ENCODE data around the gene NAP1L5.

The NAP1L5 gene

DNA sequence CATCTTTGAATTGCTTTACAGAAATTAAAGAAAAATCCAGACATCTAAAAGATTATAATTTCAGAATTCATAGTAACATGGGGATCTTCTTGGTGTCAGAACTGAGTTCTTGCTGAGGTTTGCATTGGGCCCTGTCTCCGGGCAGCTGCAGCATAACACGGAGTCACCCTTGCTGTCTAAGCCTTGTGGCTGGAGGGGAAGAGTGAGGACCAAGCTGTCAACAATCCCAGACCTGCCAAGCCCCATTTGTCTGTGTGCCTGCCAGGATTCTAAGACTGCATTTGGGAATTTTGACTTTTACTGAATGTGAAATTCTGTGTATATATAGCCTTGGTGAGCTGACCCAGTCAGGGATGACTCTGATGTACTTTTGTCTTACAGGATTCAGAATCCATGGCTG is 25.2 kb upstream of the NAP1L5 start:
- in situ Hi-C loops (cut with MboI; ENCODE audit: low sequenced_read_pairs): no loop called here

DNA sequence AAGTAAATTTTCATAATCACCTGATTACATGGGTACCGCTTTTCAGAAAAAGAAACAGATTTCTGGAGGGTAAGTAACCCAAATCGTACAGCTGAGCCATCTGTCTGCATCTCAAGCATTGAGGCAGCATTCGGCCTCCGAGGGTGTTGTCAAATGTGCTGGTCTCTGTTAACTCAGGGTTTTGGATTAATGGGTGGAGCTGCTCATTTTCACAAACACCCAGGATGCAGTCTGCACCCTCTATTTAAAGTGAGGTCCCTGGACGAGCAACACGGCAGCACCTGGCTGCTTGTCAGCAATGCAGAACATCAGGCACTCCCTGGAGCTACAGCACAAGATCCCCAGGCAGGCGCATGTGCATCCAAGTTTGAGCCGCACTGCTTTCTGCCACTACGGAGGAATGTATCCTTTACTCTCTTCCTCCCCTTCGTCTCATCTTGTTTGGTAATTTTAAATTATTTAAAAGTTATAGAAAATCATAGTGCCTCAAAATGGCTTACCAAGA is 24.7 kb upstream of the NAP1L5 start:
- in situ Hi-C loops (cut with MboI; ENCODE audit: low sequenced_read_pairs): no loop called here

DNA sequence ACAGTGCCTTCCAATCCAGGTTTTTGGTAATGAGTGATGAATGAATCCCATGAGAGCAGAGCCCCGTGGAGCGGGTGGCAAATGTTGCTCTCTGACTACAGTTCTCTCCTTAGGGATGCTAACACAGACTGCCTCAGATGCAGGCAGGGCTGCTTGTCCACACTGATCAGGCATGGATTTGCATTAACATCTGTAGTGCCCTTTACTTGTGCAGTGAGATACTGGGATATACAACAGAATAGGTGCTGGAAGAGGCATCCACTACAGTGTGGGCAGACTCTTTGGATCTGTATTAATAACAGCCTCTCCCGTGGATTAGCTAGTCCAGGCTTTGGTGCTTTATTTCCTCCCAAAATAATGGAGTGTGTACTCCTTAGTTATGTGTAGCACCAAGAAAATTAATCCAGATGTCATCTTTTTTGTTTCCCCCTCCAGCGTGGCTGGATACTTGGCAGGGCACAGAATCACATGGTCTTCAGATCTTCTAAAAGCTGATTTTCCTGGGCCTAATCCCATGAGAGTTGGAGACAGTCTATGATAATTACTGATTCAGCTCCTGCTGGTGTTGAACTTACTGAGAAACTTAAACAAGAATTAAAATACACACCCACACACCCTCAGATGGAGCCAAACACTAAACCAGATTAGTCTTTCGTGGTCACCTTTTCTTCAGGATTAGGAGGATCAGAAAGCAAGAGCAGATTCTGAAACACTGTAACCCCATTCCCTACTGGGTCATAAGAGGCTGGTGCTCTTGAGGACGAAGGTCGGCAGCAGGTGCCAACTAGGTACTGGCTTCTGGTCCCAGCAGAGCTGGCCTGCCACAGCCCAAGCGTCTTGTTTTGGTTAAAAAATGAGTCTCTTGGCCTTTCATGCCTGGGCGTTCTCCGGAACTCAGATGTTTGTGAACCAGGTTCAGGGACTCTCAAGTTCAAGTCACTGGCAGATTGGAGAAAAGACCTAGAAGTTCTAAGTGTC is 23.1 kb upstream of the NAP1L5 start:
- in situ Hi-C loops (cut with MboI; ENCODE audit: low sequenced_read_pairs): no loop called here

DNA sequence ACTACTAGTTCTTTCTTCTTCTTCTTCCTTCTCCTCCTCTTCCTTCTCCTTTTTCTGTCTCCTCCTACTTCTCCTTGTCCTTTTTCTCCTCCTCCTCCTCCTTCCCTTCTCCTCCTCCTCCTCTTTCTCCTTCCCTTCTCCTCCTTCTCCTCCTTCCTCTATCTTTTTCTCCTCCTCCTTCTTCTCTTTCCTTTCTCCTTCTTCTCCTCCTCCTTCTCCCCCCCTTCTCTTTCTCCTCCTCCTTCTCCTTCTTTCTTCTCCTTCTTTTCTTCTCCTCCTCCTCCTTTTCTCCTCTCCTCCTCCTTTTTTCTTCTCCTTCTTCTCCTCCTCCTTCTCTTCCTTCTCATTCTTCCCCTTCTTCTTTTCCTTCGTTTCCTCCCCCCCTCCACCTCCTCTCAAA is 21.8 kb upstream of the NAP1L5 start:
- in situ Hi-C loops (cut with MboI; ENCODE audit: low sequenced_read_pairs): no loop called here

DNA sequence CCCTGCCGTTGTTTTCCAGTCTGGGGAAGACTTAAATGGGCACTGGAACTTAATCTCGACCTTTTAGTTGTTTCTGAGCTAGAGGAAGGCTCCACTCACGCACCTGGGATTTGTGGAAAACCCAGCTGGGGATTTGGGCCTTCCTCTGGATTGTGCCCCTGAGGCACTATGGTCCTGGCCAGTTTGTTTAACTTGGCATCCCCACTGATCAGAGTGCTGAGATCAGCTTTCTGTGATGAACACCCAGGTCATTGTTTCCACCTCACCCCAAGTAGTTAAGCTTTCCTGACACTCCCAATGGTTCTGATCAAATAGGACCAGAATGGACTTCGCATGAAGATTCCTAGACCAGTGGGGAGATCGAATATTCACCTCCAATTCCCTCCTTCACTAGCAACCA is 20.5 kb upstream of the NAP1L5 start:
- in situ Hi-C loops (cut with MboI; ENCODE audit: low sequenced_read_pairs): no loop called here

DNA sequence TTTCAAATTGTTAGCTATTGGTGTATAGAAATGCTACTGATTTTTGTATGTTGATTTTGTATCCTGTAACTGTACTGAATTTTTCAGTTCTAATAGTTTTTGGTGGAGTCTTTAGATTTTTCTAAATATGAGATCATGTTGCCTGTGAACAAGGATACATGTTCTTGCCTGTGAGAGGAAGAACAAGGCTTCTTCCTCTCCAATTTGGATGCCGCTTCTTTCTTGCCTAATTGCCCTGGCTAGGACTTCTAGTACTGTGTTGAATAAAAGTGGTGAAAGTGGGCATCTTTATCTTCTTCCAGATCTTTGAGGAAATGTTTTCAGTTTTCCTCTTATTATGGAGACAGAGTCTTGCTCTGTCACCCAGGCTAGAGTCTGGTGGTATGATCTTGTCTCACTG is 16.2 kb upstream of the NAP1L5 start:
- in situ Hi-C loops (cut with MboI; ENCODE audit: low sequenced_read_pairs): no loop called here

DNA sequence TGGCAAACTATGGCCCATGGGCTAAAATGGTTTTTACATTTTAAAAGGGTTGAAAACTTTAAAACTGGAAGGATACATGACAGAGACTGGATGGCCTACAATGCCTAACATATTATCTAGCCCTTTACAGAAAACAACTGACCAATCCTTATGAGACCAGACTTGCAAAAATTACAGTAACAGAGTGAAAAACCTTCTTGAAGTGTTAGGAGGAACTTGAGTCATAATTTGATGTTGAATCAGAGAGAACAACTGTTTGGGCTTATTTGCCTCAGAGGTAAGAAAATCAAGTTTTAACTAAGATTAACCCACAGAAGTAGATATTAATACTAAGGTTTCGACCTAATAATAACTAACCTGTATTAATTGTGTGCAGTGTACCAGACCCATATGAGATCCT is 12.4 kb upstream of the NAP1L5 start:
- in situ Hi-C loops (cut with MboI; ENCODE audit: low sequenced_read_pairs): no loop called here

DNA sequence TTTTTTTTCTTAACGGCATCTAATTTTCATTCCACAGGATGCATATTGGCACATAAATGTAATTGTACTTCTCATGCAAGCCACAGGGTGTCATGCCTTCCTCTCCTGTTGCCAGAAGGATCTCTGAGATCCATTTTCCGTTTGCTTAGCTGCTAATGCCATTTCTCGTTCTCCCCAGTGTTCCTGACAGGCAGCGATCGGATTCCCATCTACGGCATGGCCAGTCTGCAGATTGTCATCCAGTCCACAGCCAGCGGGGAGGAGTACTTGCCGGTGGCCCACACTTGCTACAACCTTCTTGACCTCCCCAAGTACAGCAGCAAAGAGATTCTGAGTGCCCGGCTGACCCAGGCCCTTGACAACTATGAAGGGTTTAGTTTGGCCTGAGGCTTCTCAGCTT is 8.9 kb upstream of the NAP1L5 start:
- in situ Hi-C loops (cut with MboI; ENCODE audit: low sequenced_read_pairs): no loop called here

DNA sequence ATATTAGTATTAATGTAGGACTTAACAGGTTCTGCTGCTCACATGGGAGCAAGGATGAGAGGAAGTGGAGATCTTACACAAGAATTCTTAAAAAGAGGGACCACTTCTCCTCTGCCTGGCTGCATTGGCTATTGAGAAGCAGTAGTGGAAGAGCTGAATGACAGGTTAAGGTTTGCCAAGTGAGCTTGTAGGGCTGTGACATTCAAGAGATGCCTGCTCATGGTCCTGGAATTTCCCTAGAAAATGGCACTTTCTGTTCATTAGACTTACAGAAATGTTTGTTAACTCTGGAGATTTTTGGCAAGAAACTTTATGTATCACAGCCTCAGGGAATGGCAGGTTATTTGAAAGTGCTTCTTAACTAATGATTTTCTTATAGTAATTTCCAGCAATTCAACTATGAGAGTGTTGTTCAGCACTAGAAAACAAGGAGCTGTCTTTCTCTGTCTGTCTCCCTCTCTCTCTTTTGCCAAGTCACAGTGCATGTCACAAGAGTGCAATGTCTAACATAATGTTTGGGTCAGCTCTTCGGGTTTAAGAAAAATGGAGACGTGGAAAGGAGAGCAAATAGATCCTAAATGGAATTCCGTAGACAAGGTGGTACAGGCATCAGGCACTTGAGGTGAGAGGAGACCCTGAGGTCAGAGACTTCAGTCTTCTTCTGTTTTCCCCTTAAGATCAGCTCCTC is 8.3 kb upstream of the NAP1L5 start:
- in situ Hi-C loops (cut with MboI; ENCODE audit: low sequenced_read_pairs): no loop called here

DNA sequence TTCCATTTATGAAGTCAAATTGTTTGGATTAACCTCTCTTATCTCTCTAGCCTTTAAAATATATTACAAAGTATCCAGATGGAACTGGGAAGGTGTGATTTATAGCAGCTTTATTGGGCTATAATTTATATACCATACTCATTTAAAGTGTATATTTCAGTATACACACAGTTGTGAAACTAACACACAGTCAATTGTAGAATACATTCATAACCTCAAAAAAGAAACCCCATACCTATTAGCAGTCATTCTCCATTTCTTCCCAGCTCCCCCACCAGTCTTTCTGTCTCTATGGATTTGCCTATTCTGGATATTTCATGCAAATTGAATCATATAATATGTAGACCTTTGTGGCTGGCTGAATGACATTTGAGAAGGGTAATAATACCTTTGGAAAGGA is 7.6 kb upstream of the NAP1L5 start:
- in situ Hi-C loops (cut with MboI; ENCODE audit: low sequenced_read_pairs): no loop called here

DNA sequence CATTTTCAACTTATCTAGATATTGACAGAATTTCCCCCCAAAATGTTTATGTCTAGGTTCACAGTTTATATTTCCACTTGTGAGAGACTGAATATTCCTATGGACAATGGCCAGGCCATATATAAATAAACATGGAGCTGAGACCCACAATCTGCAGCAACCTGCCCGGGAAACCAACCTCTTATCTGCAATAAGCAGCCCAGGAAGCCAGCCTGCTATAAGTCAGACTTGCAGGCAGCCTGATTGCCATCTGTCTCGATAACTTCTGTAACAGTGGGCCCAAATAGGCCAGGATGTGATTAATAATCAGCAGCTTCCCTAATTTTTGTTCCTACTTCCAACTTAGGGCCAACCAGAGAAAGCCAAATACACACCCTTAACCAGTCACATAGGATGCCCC is 5.2 kb upstream of the NAP1L5 start:
- in situ Hi-C loops (cut with MboI; ENCODE audit: low sequenced_read_pairs): no loop called here

DNA sequence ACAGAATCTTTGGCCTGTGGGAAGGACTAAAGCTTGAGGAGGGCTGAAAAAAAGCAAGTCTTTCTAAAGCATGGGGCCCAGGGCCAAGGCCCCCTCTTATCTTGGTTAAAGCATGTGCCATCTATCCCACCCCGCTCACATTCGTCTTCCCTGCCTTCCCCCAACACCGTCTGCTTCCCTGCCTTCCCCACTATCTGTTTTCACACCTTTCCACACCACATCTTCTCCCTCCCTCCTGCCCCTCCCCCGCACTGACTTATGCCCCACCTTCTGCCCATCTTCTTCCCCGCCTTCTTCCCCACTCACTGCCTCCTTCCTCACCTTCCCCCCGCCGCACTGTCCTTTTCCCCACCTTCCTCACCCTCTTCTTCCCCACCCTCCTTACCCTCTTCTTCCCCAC is 890 bp upstream of the NAP1L5 start:
- in situ Hi-C loops (cut with MboI; ENCODE audit: low sequenced_read_pairs): no loop called here

DNA sequence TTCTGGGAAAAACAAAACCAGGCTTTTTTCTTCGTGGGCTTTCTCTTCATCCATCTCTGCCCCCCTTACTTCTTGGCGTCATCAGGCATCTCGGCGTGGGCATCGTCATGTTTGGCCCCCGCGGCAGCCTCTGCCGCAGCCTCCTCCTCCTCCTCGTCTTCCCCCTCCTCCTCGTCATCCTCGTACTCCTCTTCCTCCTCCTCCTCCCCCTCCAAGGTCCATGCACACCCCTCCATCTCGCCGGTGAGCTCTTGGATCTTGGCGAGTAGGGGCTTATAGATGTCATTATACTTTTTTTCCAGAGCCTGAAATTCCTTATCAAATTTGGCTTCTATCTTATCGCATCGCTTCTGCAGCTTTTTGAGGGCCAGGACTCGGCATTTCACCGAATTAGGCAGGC is 488 bp downstream of the NAP1L5 start:
- in situ Hi-C loops (cut with MboI; ENCODE audit: low sequenced_read_pairs): no loop called here

DNA sequence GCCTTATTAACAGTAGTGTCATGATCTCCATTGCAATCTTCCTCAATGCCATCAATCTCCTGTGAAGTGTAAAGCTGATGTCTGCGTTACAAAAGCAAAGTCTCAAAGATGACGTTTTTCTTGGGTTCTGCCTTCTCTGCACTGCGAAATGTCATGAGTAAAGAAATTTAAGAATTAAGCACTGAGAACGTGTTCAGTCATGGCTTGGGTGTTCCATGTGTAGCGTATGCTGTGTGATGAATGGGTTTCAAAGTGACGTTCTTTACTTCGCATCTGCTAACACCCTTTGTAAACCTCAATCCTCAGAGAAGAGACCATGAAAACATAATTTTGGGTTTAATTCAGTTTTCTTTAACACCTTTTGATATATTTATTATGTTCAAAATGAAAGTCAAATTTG is 999 bp downstream of the NAP1L5 start:
- in situ Hi-C loops (cut with MboI; ENCODE audit: low sequenced_read_pairs): no loop called here

DNA sequence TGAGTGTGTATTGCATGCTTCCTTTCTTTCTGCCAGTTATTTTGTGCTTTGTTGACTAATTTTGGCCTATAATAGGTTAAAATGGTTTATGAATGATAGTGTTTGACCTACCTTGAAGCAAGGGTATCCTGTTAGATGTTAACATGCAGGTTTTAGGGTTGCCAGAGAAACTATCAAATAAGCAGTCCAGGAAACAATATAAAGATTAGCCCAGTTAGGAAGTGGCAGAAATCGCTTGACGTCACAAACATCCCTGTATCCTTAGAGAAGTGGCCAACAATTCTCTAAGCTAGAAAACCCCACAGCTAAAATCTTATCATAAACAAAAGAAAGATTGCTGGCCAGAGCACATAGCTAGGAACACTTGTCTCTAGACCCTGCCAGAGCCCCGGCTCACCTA is 3.8 kb downstream of the NAP1L5 start:
- in situ Hi-C loops (cut with MboI; ENCODE audit: low sequenced_read_pairs): no loop called here

DNA sequence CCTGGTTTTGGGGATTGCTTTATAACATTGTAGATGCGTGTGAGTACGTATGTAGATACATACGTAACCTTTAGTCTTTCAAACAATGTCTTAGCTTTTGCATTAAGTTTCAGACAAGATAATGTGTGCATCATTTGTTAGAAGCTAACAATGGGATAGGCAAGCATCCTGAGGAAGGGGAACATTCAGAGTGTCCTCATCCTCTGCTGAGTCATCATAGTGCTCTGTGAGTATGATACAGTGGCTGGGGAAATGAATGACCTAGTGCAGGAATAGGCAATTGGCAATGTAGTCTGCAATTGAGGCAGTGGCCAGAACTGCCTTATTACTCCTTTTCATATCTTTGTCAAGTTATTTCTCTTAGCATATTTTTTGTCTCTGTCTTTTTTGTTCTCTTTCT is 7.3 kb downstream of the NAP1L5 start:
- in situ Hi-C loops (cut with MboI; ENCODE audit: low sequenced_read_pairs): no loop called here

DNA sequence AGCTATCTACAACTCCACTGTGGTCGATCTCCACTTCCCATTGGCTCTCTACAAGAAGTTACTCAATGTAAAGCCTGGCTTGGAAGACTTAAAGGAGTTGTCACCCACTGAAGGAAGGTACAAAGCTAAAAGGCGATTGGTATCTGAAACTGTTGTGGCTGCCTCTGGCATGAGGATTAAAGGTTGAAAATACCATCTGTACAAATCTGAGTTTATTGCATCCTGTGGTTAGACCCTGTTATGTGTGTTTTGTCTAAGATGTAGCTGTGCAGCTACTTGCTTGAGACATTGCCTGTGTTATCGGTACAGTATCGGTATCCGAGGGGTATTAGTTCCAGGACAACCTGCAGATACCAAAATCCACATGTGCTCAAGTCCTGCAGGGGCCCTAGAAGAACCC is 16.4 kb downstream of the NAP1L5 start:
- in situ Hi-C loops (cut with MboI; ENCODE audit: low sequenced_read_pairs): no loop called here

DNA sequence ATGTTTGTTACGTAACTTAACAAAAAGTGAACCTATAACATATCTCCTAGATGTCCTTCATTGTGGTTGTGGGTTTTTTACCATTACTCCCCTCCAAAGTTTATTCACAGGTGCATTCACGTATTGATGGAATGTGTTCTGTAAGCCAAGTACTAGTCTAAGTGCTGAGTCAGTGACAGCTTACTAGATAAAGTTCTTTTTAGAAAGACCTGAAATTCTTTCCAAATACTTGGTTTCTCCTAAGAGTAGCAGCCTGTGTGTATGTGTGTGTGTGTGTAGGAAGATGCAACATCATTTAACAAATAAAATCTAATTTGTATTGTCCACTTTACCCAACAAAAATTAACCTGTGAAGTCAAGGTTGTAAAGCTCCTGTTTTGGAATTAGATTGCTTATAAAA is 22.1 kb downstream of the NAP1L5 start:
- in situ Hi-C loops (cut with MboI; ENCODE audit: low sequenced_read_pairs): no loop called here

DNA sequence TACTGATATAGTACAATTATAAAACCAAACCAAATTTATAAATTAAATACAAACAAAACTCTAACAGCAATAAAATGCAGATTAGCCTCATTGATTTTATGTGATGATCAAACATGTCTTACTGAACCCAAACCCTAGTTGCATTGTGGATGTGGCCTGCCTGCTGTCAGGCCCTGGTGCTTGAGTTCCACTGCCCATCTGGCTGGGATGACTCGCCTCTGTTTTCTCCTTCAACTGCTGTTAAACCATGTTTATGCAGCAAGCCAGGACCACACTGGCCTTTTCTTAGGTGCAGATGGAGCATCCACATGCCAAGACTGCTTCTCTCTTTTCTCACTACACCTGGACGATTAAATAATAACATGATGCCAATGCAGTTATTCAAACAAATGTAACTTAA is 22.6 kb downstream of the NAP1L5 start:
- in situ Hi-C loops (cut with MboI; ENCODE audit: low sequenced_read_pairs): no loop called here

DNA sequence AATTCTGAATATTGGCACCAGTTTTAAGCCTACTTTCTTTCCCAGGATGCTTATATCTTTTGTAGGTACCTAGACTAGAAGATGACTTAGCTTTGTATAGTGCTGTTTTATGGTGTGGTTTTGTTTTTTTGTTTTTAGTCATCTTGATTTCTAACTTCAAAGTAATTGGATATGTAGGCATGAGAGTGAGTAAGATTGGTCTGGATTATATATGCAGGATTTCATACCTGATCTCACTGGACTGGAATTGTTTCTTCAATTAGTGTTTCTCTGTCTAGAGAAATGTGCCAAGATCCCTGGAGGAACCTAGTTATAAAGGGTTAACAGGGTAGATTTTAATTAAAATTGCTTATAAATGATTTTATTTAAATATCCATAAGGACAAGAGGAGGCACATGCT is 23.1 kb downstream of the NAP1L5 start:
- in situ Hi-C loops (cut with MboI; ENCODE audit: low sequenced_read_pairs): no loop called here

DNA sequence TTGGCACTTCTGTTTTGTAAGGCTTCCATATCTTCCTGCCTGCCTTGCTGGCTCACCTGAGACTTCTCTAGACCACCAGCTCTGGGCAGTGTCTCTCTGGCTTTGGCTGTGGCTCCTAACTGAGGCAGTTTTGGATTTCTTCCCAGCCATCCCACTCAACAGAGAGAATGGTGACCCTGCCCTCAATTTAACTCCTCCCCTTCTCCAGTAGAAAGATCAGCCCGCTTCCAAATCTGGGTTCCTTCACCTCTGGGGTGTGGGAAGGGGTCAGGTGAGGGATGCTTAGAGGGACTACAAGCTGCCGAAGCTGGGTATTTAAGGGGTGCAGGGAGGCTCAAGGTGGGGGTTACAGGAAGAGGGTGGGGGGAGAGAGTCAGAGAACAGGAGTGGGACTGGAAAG is 23.7 kb downstream of the NAP1L5 start:
- in situ Hi-C loops (cut with MboI; ENCODE audit: low sequenced_read_pairs): no loop called here

DNA sequence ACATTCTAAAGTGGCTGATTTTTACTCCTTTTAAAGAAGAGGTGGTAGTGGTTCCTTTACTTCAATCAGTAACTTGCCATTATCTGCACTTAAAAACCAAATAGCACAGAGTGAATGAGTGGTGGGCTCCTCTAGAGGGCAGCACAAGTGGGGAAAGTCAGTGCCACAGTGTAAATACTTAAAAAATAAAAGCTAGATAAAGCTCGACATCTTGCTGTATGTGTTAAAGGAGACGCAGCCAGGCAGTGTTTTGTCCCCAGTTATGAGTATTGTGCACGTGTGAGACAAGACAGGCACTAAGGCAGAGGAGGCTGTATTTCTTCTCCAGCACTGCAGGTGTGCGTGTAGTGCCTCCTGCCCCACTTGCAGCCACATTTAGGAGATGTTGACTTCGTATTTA is 24.6 kb downstream of the NAP1L5 start:
- in situ Hi-C loops (cut with MboI; ENCODE audit: low sequenced_read_pairs): no loop called here
